ENCODE measurements around the gene PTMA. TPM values are rescaled to one million over a fixed set of nuclear protein-coding genes. Genes with fewer than 3 reads are reported as not detected.
A peak's percentile ranks its signal among the peaks of the same experiment; 100 is the strongest.

Gene PTMA
- total and polyA plus RNA-seq, 2 of the 4 experiments (the other 2 are of a cell fraction), result 380 to 742 TPM

DNA sequence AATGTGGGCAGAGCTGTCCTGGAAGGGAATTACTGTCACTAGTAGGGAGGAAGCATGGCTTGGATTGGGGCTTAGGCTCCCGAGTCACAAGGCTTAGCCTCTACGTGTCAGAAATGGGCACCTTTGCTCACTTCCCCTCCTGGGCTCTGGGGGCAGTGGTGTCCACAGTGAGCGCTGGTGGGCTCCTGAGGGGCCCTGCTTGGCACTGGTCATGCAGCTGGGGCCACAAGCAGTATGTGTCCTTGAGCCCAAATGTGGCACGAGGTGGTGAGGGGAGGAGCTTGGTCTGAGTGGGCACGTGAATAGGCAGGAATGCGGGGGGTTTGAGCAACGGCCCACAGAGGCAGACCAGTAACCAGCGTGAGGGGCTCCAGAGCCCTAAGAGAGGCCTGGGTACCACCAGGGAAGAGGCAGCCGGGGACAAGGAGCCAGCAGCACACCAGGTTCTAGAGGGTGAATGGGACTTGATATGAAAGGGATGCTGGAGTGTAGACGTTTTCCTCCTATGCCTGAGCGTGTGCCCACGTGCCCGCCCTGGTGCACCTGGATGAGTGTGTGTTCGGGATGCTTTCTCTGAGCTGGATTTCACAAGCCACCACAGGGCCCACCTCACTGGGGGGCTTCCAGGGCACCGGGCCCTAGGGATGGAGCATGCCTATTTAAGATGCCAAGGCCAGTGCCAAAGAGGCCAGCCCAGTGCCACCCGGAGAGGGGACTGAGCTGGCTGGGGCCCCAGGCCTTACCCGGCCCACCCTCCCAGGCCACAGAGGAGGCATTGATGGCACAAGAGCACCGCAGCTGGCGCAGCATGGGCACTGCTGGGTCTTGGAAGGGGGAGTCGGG, 22.8 kb upstream of the PTMA start:
- POLR2A ChIA-PET (ENCODE audit: unreplicated experiment), result no interaction called here
- TF ChIP-seq POLR2A (IDR thresholded peaks at IDR 0.05; ENCODE audit: low read depth, low read length), result no peak
- no peak for TF ChIP-seq CEBPB (IDR thresholded peaks at IDR 0.05; ENCODE audit: low read depth, low read length)
- no peak for TF ChIP-seq MXI1 (IDR thresholded peaks at IDR 0.05; ENCODE audit: borderline replicate concordance, low read depth, low read length)
- TF ChIP-seq, protein P1, sequence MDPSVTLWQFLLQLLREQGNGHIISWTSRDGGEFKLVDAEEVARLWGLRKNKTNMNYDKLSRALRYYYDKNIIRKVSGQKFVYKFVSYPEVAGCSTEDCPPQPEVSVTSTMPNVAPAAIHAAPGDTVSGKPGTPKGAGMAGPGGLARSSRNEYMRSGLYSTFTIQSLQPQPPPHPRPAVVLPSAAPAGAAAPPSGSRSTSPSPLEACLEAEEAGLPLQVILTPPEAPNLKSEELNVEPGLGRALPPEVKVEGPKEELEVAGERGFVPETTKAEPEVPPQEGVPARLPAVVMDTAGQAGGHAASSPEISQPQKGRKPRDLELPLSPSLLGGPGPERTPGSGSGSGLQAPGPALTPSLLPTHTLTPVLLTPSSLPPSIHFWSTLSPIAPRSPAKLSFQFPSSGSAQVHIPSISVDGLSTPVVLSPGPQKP (IDR thresholded peaks at IDR 0.05; ENCODE audit: borderline replicate concordance, low read depth, low read length), result no peak
- TF ChIP-seq NFE2L2 (IDR thresholded peaks at IDR 0.05; ENCODE audit: low read depth, low read length), result no peak
- TF ChIP-seq FOS (IDR thresholded peaks at IDR 0.05; ENCODE audit: low read depth, low read length), result no peak
- TF ChIP-seq CTCF (conservative IDR thresholded peaks at IDR 0.05; ENCODE audit: low read depth, low read length), result no peak
- H3K27me3 ChIP-seq (ENCODE audit: control insufficient read depth, insufficient read depth, low read length), result no peaks in the 10 kb centered on the region

More for the DNA sequence above, 22.8 kb upstream of the PTMA start:
- Histone ChIP-seq H3K4me1 (ENCODE audit: control insufficient read depth, insufficient read depth, low read length) (peaks cover 5% of the 10 kb centered on the region), H3K36me3 (ENCODE audit: control insufficient read depth, insufficient read depth, low read length) (no peaks in the 10 kb centered on the region), H4K20me1 (ENCODE audit: insufficient read depth, low read length) (no peaks in the 10 kb centered on the region), H4K8ac (ENCODE audit: low read depth in 2 of 2, low read length in 2 of 2) (no peak overlapping the region), H3K9me3 (ENCODE audit: control insufficient read depth, insufficient read depth, low read length) (no peaks in the 10 kb centered on the region), H2AK5ac (ENCODE audit: low read depth, low read length) (no peak overlapping the region), H3K27ac (ENCODE audit: insufficient read depth, low read length) (no peak overlapping the region), H4K5ac (ENCODE audit: low read depth, low read length) (no peak overlapping the region), H2BK15ac (ENCODE audit: low read depth, low read length) (no peak overlapping the region), H3K18ac (ENCODE audit: low read depth, low read length) (no peak overlapping the region), H3K56ac (ENCODE audit: extremely low read depth, insufficient read depth, low read length) (no peak overlapping the region), H2BK20ac (ENCODE audit: low read depth, low read length) (no peak overlapping the region), H3K9ac (ENCODE audit: low read depth, low read length) (no peak overlapping the region), H4K91ac (ENCODE audit: insufficient read depth, low read depth, low read length) (no peak overlapping the region), H3K14ac (replicated peaks; ENCODE audit: low read depth, low read length) (no peak overlapping the region), H2AFZ (replicated peaks; ENCODE audit: low read length, poor library complexity) (peak overlapping the region; percentile 65), H2BK120ac (ENCODE audit: low read depth, low read length) (no peak overlapping the region), H2AK9ac (replicated peaks; ENCODE audit: low read depth, low read length, poor library complexity) (peak overlapping the region; percentile 62), H3K79me1 (ENCODE audit: low read depth in 1 of 2, low read length in 2 of 2) (peaks cover 2 to 10% of the 10 kb centered on the region in 2 experiments; a peak in 3 of 4 replicates), H3K4ac (ENCODE audit: low read depth, low read length) (no peak overlapping the region), H3K9me1 (ENCODE audit: insufficient read depth, low read length) (no peaks in the 10 kb centered on the region), H3K4me3 (ENCODE audit: insufficient read depth, low read depth, low read length) (no peak overlapping the region), H3K4me2 (ENCODE audit: low read depth, low read length) (no peak overlapping the region), H3K23ac (ENCODE audit: low read depth, low read length) (no peak overlapping the region), H2BK5ac (ENCODE audit: low read depth, low read length, poor library complexity, severe bottlenecking) (no peak overlapping the region)
- in situ Hi-C loops (cut with MboI; ENCODE audit: low sequenced_read_pairs) (no loop called here), intact Hi-C loops (cut with micrococcal nuclease) (no loop called here), dilution Hi-C loops (cut with HindIII; ENCODE audit: low sequenced_read_pairs, unreplicated experiment) (no loop called here)
- WGBS, 2 experiments (ENCODE audit: extremely low coverage in 2 of 2, insufficient read length in 1 of 2), result 80% methylated on average over 12 of the region's 20 CpGs; no CpG with 5 or more reads in 1 of the 2 experiments
- ATAC-seq (ENCODE audit: low read depth), result no peak
- no peak for DNase-seq
- no TSS peak for BruUV-seq (replicated peaks)
- CTCF ChIA-PET, result no interaction called here

Data from IMR-90 (cell line).